GM18511 (cell line): Measurements from ENCODE around the gene RNF181.
"Not testable (repeated sequence)": the region's sequence is repeated elsewhere in the genome, so short reads cannot be mapped to it uniquely, and the experiment has no call there.

Source experiments
- ATAC-seq: cut with Tn5 transposase; IDR thresholded peaks from one replicate; pipeline ENCODE4 v1.9.1; 2021; ENCODE audit warnings: mild to moderate bottlenecking, moderate library complexity; ENCODE audit not compliant: unreplicated experiment

Gene RNF181

DNA sequence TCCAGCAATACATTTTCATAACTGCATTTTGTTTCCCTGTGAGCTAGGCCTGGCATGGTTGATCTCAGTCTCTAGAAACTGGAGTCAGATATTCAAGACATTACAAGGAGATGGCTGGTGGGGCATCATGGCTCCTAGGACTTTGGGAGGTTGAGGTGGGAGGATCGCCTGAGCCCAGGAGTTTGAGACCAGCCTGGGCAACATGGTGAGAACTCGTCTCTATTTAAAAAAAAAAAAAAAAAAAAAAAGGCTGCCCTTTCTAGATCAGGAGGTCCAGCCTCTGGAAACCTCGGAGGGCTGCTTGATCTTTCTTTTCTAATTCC, 18.5 kb upstream of the RNF181 start:
- no peak for ATAC-seq

DNA sequence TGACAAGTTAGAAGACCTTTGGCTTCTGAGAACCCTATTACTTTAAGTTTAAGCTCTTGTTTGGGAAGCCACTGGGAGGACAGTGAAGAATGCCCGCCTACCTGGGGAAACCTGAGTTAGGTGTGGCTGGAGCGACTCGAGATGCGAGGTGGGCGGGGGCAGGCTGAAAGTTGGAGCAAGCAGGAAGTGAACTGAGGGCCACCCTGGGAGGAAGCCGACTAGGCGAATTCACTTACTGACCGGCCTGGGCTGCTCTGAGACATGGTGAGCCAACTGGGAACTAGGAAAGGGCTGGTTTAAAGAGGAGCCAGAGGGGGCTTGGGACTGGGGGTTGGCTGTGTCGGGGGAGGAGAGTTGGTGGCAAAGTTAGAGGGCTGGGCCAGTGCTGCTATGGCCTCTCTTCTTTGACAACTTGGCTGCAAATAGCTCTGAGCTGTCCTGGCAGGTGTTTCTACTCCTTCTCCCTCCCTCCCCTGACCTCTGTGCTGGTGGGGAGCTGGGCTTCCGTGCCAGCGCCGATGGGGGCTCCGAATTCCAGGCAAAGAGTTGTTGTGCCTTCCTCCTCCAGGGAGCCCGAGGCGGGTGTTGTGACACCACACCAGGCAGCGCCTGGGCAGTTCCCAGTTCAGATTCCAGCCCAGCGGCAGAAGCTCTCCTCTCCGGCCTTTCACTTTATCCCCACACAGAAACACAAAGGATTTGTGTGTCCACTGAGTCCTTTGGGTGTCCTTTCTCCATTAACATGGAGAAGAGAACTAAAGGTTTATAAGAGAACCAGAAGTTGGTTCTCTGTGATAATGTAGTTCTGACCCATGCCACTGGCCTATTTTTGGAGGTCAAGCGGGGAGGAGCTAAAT, 17.9 kb upstream of the RNF181 start, which contains the start of gene VAMP8:
VAMP8 (plus strand) TSS at position 201 of the 857 bp plus-strand sequence; CDS start at position 262, 61 bp downstream.
- peak; percentile 86 for ATAC-seq

DNA sequence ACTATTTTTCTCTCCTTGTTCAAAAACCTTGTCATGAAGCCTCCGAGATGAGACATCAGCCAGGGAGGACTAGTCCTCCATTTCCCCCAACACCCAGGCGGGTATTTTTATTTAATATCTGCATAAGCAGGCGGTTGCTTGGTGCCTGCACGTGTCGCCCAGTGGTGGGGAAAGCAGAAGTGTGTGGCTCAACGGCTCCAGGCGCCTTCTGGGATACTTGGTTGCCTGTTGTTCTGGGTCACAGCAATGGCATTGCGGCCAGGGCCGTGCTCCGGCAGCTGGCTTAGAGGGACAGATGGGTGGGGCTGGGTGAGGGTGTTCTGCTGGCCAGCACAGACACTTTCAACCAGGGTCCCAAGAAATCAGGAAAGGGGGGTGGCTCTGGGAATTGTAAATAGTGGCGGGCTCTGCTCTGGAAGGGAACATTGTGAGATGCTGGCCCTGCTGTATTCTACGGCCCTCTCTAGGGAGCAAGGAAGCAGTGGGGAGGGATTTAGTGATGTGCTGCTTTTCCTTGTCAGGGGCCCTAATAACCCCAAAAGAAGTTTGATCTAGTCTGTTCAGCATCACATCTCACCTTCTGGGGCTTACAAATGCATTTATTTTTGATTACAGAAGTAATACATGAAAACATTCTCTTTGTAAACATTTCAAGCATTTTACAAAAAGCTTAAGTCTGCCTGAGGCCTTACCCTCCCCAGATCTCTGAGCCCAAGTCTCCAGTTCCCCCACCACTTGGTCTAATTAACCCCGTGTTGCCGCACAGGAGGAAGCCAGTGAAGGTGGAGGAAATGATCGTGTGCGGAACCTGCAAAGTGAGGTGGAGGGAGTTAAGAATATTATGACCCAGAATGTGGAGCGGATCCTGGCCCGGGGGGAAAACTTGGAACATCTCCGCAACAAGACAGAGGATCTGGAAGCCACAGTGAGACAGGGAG, 17.0 kb upstream of the RNF181 start:
- peak; percentile 27 for ATAC-seq

DNA sequence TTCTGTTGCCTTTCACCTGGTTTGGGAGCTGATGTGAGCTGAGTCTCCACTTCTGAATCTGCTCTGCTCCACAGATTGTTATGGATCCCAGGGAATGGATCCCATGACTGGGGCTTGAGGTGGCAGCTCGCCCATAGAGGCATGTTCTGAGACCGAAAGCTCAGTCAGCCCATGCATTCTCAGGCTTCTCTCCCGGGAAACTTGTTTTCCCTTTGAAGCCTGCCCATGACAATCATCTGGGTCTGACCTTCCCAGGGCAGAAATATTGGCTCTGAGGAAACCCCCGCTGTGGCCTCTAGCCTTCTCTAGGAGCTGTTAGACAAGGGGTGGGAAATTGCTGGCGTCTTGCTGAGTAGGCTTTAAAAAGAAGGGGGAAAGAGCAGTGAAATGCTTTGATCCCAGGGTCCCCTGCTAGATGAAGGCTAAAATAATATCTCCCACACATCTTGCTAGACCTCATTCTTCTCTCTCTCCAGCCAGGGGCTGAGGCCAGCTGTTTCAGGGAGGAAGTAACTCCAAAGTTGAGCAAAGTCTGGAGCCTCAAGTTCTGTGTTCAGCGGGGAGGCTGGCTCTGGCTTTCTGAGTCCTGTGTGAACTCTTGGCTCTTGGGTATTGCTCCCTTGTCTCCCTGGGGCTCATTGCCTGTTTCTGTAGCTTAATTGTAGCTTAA, 16.1 kb upstream of the RNF181 start:
- no peak for ATAC-seq

DNA sequence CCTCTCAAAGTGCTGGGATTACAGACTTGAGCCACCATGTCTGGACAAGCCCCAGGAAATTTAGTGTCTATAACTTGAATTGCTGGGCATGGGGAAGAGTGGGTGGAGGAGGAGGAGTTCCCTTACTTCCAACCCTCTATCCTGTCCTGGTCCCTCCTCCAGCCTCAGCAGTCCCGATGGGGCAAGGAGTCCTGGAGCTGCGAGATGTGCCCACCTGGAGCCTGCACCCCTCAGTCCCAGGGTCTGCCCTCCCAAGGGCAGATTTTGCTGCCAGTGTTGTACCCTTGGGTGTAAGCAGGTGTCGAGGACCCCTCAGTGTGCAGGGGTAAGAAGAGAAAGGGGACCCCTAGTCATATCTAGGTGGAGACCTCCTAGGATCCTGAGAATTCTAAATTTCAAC, 15.3 kb upstream of the RNF181 start:
- ATAC-seq = no peak

DNA sequence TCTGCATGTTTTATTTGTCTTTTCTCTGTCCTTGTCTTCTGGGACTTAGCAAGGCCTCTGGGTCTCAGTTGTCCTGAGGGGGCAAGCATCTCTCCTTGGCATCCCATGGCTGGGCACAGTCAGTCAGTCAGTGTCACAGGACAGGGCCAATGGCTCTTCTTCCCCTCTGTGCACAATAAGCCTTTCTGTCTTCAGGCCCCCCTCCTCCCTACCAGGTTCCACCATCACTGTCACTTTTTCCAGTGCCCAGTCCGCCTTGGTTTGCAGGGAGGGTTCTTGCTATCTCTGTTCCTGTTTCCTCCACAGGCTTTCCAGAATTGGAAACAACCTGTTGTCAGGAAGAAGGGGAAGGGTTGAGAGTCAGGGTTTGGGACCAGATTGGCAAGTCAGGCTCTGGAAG, 13.1 kb upstream of the RNF181 start:
- no peak for ATAC-seq

DNA sequence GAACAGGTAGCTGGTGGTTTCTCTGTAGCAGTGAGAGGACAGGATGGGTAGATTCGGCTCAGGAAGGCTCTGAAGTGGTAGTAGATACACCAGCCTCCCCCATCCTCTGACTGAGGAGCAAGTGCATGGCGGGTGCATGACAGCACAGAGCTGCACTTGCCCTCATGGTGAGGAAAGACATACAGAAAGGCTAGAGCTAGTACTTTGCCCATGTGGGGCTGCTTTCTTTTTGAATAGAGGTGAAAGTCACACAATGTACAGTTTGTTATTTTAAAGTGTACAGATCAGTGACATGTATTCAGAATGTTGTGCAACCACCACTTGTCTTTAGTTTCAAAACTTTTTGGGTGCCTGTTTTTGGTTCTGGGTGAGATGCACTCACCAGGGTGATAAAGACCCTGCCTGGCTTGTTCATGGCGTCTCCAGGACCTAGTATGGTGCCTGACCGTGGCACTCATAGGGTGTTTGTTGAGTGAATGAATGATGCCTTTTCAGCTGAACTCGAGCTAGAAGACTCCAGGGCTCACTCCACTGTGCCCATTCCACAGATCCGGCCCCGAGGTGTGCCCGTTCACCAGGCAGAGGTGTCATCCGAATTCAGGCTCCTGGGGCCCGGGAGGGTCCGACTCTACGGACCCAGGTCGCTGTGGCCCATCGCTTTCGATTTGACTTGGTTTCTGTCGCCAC, 11.7 kb upstream of the RNF181 start:
- ATAC-seq = no peak

DNA sequence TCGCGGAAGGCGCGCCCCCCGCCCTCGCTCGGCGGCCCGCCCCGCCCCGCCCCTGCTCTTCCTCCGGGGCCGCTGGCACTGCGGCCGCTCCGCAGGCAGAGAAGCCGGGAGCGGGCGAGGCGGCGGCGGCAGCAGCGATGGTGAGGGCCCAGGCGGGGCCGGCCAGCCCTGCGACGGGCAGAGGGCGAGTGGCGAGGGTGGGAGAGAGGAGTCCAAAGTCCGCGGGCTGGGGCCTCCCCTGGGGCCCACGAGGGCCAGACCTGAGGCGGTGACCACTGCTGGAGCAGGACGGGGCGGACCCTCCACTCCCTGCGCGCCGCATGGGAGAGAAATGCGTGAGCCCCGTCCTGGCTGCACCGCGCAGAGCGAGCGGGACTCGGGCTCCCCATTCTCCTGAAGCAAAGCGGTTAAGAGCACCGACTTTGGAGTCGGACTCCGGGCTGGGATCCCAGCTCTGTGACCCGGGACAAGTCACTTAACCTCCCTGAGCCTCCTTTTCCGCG, 11.1 kb upstream of the RNF181 start, which contains the start of gene VAMP5:
VAMP5 (plus strand) TSS at position 78 of the 503 bp plus-strand sequence; CDS start at position 138, 60 bp downstream.
- peak; percentile 69 for ATAC-seq

DNA sequence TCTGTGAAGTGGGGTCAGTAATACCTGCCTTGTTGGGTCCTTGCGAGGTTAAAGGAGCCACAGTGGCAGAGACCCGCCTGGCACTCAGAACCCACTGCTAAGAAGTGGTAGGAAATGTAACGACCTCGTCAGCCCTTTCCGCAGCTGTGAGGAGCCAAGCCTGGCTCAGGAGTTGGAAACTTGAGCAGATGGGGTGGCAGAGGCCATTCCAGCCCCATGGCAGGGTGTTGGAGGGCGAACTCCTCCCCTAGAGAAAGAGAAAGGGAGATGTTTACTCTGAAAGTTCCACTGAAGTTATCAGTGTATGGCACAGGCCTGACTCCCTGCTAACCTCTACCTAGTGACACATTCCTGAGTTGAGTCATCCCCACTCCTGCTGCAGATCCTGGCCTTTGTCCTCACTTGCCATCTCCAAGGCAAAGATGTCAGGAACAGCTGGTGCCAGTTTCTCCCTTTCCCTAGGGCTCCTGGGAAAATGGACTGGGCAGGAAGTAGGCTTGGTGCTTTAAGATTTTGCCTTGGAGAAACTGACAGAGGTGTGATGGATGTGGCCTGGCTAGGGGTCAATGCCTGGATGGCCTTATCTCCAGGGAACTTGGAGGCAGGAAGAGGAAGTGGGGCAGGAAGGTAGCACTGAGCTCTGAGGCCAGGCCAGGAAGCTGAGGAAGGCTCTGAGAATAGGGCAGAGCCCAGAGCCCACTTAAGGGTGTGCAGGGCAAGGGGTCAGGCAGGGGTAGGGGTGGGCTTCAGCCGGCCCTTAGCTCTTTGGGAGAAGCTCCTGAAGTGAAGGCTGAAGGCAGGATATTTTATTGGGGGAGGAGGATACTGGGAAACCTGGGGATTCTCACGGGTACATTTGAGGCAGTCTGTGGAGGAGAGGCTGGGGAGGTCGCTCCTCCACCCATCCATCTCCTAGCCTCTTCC, 10.4 kb upstream of the RNF181 start:
- ATAC-seq = peak; percentile 49

DNA sequence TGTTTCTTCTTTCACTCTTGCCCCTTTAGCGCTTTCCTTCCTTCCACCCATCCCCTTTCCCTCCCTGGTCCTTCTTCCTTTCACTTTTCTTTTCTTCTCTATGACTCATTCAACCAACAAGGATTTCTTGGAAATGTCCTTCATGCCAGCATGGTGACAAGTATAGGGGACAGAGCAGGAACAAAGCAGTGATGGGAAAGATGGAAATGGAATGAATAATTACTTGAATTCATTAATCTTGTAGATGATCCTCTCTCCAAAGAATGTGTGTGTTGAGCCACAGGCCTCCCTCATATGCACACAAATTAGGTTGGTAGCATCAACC, 9.8 kb upstream of the RNF181 start:
- no peak for ATAC-seq

DNA sequence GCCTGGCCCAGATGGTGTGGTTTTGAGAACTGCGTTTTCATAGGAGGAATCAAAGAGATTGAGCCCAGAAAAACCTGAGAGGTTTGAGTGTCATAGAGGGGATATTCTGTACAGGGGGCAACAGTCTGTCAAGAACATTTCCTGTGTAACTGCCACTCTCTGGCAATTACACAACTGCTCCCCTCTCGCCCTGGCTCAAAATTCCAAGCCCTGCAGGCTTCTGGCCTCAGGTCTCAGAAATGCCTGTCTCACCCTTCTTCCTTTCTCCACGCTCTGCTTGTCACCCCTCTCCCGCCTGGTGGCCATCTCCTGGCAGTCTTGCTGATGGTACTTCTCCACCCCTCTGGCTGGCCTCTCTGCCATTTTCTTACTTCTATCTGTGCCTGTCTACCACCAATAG, 7.3 kb upstream of the RNF181 start:
- ATAC-seq = no peak

DNA sequence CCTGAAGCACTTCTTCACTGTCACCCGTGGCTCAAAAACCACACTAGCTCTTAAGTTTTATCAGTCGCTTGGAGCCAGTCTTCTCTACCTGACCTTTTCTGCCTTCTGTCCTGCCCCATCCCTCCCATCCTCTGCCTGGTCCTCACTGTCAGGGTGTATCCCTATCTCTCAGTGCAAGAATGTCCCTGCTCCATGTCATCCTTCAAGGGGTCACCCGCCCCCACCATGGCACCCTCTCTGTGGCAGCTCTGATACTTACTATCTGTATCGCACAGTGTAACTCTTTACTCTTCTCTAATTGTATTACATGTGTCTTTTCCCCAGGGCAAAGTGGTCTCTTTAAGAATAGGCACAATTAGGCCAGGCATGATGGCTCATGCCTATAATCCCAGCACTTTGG, 6.9 kb upstream of the RNF181 start:
- ATAC-seq = no peak

DNA sequence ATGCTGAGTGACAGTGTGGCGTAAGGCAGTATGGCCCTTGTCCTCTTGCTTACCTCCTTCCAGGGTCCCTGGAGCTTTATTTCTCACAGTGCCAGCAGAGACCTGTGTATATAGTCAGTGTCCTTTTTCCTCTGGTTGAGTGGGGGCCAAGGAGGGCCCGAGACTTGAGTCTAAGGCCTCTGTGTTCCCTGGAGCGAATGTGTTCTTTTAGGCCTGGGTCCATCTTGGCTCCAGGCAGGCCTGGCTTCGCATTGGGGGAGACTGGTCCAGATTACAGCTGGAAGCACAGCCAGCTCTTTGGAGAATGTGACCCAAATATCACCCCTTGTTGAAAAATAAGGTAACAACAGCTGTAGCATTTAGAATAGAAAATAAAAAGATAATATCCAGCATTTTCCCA, 6.4 kb upstream of the RNF181 start:
- no peak for ATAC-seq

DNA sequence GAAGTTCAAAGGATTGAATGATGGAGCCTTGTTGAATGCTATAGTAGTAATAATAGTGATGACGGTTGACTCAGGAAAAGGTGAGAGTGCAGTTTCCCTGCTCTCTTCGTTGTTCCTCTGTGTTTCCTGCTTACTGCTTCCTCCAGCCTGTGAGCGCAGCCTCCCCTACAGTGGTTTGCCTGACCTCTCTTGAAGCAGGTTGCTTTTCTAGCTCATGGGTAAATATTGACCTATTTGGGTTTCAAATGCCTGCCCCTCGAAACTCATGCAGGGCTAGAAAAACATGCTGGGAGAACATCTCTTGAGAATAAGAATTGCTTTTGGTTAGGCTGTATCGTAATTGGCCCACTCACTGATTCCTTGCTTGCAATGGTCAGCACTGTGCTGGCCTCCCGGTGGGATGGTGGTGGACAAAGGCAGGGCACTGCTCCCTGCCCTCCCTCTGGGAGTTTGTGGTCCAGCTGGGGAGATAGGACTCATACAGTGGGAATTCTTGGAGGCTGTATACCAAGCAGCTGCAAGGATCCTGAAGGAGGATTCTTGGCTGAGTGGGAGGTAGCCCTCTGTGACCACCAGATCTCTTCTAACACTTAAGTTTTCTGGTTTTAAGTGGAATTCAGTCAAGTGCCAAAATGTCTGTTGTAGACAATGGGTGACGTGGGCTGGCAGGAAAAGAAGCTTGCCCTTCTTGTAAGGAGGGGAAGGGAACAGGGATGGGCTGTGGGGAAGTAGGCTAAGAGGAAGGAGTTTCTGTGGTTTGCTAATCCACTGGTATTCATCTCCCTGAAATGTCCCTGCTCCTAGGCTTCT, 5.4 kb upstream of the RNF181 start:
- ATAC-seq = no peak

DNA sequence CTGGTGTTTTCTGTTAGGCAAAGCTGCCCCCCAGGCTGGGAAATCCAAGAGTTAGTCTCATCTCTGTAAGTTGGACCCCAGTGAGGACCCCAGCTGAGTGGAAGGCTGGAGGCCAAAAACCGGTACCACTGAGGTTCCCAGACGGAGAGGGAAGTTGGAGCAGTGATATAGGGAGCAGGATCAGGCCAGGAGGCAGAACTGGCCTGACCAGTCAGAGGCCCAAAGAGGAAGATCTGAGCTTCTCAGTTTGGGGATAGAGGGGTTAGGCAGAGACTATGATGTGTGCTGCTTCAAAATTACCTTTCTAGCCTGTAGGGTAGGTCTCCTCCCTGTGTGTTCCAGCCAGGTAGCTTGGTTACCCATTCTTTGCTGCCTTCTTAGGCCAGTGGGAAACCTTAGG, 4.6 kb upstream of the RNF181 start:
- no peak for ATAC-seq

DNA sequence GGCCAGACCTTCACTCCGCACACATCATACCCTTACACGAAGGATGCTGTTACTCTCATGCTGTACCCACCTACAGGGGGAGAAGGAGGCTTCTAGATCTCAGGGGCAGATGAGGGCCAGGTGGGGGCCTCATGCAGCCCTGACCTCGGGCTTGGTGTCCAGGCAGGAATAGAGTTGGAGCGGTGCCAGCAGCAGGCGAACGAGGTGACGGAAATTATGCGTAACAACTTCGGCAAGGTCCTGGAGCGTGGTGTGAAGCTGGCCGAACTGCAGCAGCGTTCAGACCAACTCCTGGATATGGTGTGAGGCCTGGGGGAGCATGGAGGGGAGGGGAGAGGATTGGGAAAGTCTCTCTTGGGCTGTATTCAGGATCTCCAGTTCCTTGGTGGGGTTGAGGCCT, 4.0 kb upstream of the RNF181 start:
- no peak for ATAC-seq

DNA sequence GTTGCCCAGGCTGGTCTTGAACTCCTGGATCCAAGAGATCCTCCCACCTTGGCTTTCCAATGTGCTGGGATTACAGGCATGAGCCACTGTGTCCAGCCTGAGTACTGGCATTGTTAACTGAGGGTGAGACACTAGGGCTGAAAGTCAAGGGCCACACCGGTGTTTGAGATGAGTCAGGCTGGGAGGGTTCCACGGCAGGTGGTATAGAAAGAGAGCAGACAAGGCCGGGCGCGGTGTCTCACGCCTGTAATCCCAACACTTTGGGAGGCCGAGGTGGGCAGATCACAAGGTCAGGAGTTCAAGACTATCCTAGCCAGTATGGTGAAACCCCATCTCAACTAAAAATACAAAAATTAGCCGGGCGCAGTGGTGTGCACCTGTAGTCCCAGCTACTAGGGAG, 3.2 kb upstream of the RNF181 start:
- not testable (repeated sequence) for ATAC-seq

DNA sequence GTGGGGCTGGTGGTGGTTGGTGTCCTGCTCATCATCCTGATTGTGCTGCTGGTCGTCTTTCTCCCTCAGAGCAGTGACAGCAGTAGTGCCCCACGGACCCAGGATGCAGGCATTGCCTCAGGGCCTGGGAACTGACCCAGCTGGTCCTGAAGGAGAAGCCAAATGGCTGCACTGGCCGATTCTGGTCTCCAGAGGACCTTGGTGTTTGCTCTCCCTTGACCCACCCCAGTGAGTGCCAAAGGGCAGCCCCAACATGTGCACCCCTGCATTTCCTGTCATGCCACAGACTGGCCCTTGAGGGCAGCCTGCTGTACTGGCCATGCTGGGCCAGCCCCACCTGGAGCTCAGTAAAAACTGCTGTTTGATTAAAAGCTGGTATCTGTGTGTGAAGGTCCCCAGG, 2.5 kb upstream of the RNF181 start:
- no peak for ATAC-seq
